Gastroesophageal sphincter (tissue), 3 donors: ENCODE data around the gene CLIC4.

Source experiments
- CTCF ChIP-seq, 4 experiments: fragments of 200-600 bp in 2 of 4; fragments of 450-650 bp in 2 of 4; sonication (generic) in 1 of 4; IDR thresholded peaks; one replicate each; pipeline ENCODE4 v1.5.1; 2017 to 2019; ENCODE audit warnings: antibody characterized with exemption in 4 of 4, mild to moderate bottlenecking in 2 of 4, moderate library complexity in 2 of 4
- EP300 ChIP-seq: sonication (generic); formaldehyde crosslinking; IDR thresholded peaks from one replicate; pipeline ENCODE4 v1.6.1; 2017; ENCODE audit warnings: antibody characterized with exemption, mild to moderate bottlenecking
- POLR2A ChIP-seq, 2 donors: fragments of 450-650 bp; IDR thresholded peaks; one replicate each; pipeline ENCODE4 v1.6.1; 2017; ENCODE audit warnings: antibody characterized with exemption in 2 of 2, mild to moderate bottlenecking in 2 of 2, moderate library complexity in 1 of 2
- POLR2AphosphoS5 ChIP-seq: sonication (generic); formaldehyde crosslinking; IDR thresholded peaks from one replicate; pipeline ENCODE4 v1.6.1; 2017; ENCODE audit warnings: antibody characterized with exemption

- no peak for TF ChIP-seq CTCF (IDR thresholded peaks at IDR 0.05)
- no peak for TF ChIP-seq POLR2AphosphoS5
- TF ChIP-seq POLR2A (IDR thresholded peaks at IDR 0.05), result no peak
- TF ChIP-seq EP300, result no peak
Observed at GRCh38 chr1:24857507-24858133, 112.4 kb downstream of the CLIC4 start.
